NB4 (cell line): Measurements from ENCODE around the gene PIGL.
"Not testable (repeated sequence)": the region's sequence is repeated elsewhere in the genome, so short reads cannot be mapped to it uniquely, and the experiment has no call there.

Source experiments
- DNase-seq: peaks from one replicate; pipeline ENCODE4 v3.0.0; 2010; ENCODE audit warnings: low read depth
- H3K4me3 ChIP-seq: one replicate; pipeline ENCODE4 v1.5.1; 2011; ENCODE audit warnings: mild to moderate bottlenecking, low read depth, low read length, moderate library complexity
- CTCF ChIP-seq: IDR thresholded peaks from one replicate; pipeline ENCODE4 v1.5.1; 2012; ENCODE audit warnings: low read depth, low read length
- MAX ChIP-seq: IDR thresholded peaks from 2 replicates; pipeline ENCODE4 v1.6.1; 2011; ENCODE audit warnings: low read depth, low read length
- MYC ChIP-seq: IDR thresholded peaks from 2 replicates; pipeline ENCODE4 v1.6.1; 2011; ENCODE audit warnings: low read depth, low read length
- POLR2A ChIP-seq: IDR thresholded peaks from 2 replicates; pipeline ENCODE4 v1.6.1; 2011; ENCODE audit warnings: mild to moderate bottlenecking; ENCODE audit not compliant: insufficient read length; ENCODE audit errors: extremely low read depth

PIGL gene

GRCh38 chr17:16286009-16286946 lies 69.3 kb downstream of the PIGL start:
- DNase-seq, result peak; percentile 98
- peak; percentile 27 for TF ChIP-seq POLR2A
- peak; percentile 54 for TF ChIP-seq MYC
- no peak; the same call in none of the 2 replicates for TF ChIP-seq MAX
- peak overlapping the region; percentile 44 for H3K4me3 ChIP-seq

GRCh38 chr17:16286947-16287562 lies 70.0 kb downstream of the PIGL start:
- DNase-seq, result peak; percentile 52
- no peak for TF ChIP-seq POLR2A
- no peak for TF ChIP-seq CTCF
- no peak for TF ChIP-seq MAX
- TF ChIP-seq MYC, result no peak
- H3K4me3 ChIP-seq, result peak overlapping the region; percentile 44

GRCh38 chr17:16287563-16288027 lies 70.6 kb downstream of the PIGL start:
- TF ChIP-seq POLR2A (no peak), MYC (0 out of 2 replicates have a peak, but pooled peaks have one; percentile 19)
- peak; percentile 91 for DNase-seq
- peak overlapping the region; percentile 44 for H3K4me3 ChIP-seq

- DNase-seq, result no peak
- no peak overlapping the region for H3K4me3 ChIP-seq
- no peak for TF ChIP-seq MAX
- TF ChIP-seq CTCF, result no peak
- no peak for TF ChIP-seq MYC
Measured at GRCh38 chr17:16288860-16289571, 72.0 kb downstream of the PIGL start.

- TF ChIP-seq MYC (no peak), MAX (no peak), POLR2A (no peak), CTCF (no peak)
- H3K4me3 ChIP-seq, result no peak overlapping the region
- no peak for DNase-seq
Measured at GRCh38 chr17:16293931-16294330, 76.9 kb downstream of the PIGL start.

GRCh38 chr17:16294560-16294959 lies 77.5 kb downstream of the PIGL start:
- TF ChIP-seq MAX (no peak), POLR2A (no peak), MYC (no peak), CTCF (no peak)
- no peak for DNase-seq

GRCh38 chr17:16296072-16296471 lies 79.1 kb downstream of the PIGL start:
- not testable (repeated sequence) for DNase-seq, H3K4me3 ChIP-seq

More at GRCh38 chr17:16294560-16294959, 77.5 kb downstream of the PIGL start:
- no peak overlapping the region for H3K4me3 ChIP-seq
